HepG2 (cell line): Measurements from ENCODE around the gene FEV. TPM values are rescaled to one million over a fixed set of nuclear protein-coding genes. Genes with fewer than 3 reads are reported as not detected.

Source experiments
- GABPB1 ChIP-seq: IDR thresholded peaks from 2 replicates; pipeline ENCODE4 v1.6.1; 2016; ENCODE audit warnings: mild to moderate bottlenecking, missing genetic modification reagents, moderate library complexity, missing compliant biosample characterization
- MEIS1 ChIP-seq: sonication (generic); formaldehyde crosslinking; IDR thresholded peaks from 2 replicates; pipeline ENCODE4 v1.9.0; 2021; ENCODE audit warnings: mild to moderate bottlenecking, missing genetic modification reagents, moderate library complexity, borderline replicate concordance
- MIER2 ChIP-seq: IDR thresholded peaks from 2 replicates; pipeline ENCODE4 v1.6.1; 2016; ENCODE audit warnings: missing biosample characterization, missing genetic modification reagents
- STAG1 ChIP-seq: sonication (generic); formaldehyde crosslinking; IDR thresholded peaks from 2 replicates; pipeline ENCODE4 v1.4.0; 2020; ENCODE audit warnings: missing genetic modification reagents
- ZFP1 ChIP-seq: IDR thresholded peaks from 2 replicates; pipeline ENCODE4 v1.6.1; 2016
- ZNF274 ChIP-seq: sonication (generic); formaldehyde crosslinking; IDR thresholded peaks from 2 replicates; pipeline ENCODE4 v1.5.1; 2020; ENCODE audit warnings: mild to moderate bottlenecking, missing genetic modification reagents
- ZSCAN29 ChIP-seq: sonication (generic); formaldehyde crosslinking; conservative IDR thresholded peaks from 2 replicates; pipeline ENCODE4 v1.4.0; 2020; ENCODE audit warnings: mild to moderate bottlenecking, missing genetic modification reagents
- polyA plus RNA-seq, 8 experiments: library from polyadenylated mRNA; depleted of rRNA in 3 of 8; stranded (reverse) in 7 of 8; unstranded in 1 of 8; fragments of >200 nt; fragmentation: Illumina TruSeq in 4 of 8; extraction: Trizol in 4 of 8; gene quantifications; 2 replicates each; pipeline versions ENCODE4 v1.2.1 to v1.2.3, GENCODE V29; 2011 to 2016; ENCODE audit warnings: low read depth in 4 of 8, missing spikeins in 1 of 8, mixed read lengths in 1 of 8; ENCODE audit not compliant: insufficient read depth in 1 of 8
- total RNA-seq, 5 experiments: library from RNA; depleted of rRNA; stranded (reverse); fragments of >200 nt; fragmentation: Illumina TruSeq; extraction: Trizol; gene quantifications; 2 replicates each; pipeline ENCODE4 v1.2.3, GENCODE V29; 2016; ENCODE audit warnings: low read depth in 1 of 5
- TF ChIP-seq, protein P1 (sequence below): sonication (generic); formaldehyde crosslinking; IDR thresholded peaks from 2 replicates; pipeline ENCODE4 v1.4.0; 2020; ENCODE audit warnings: low read depth, mild to moderate bottlenecking, missing genetic modification reagents
- TF ChIP-seq, protein P2 (sequence below): sonication (generic); formaldehyde crosslinking; IDR thresholded peaks from 2 replicates; pipeline ENCODE4 v1.9.0; 2022; ENCODE audit warnings: low read depth, missing genetic modification reagents
- TF ChIP-seq, protein P3 (sequence below): sonication (generic); formaldehyde crosslinking; conservative IDR thresholded peaks from 2 replicates; pipeline ENCODE4 v1.4.0; 2020; ENCODE audit warnings: missing genetic modification reagents

The FEV gene
- total and polyA plus RNA-seq, 2 of the 13 experiments (the other 11 are each of a cell fraction or from before 2014, with no cell fraction given), result not detected

GRCh38 chr2:219029829-219030165, 44.8 kb upstream of the FEV start (continued):
- TF ChIP-seq, protein P1, sequence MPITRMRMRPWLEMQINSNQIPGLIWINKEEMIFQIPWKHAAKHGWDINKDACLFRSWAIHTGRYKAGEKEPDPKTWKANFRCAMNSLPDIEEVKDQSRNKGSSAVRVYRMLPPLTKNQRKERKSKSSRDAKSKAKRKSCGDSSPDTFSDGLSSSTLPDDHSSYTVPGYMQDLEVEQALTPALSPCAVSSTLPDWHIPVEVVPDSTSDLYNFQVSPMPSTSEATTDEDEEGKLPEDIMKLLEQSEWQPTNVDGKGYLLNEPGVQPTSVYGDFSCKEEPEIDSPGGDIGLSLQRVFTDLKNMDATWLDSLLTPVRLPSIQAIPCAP (CRISPR knock-in tag), result 0 out of 2 replicates have a peak, but pooled peaks have one; percentile 25
- TF ChIP-seq, protein P2, sequence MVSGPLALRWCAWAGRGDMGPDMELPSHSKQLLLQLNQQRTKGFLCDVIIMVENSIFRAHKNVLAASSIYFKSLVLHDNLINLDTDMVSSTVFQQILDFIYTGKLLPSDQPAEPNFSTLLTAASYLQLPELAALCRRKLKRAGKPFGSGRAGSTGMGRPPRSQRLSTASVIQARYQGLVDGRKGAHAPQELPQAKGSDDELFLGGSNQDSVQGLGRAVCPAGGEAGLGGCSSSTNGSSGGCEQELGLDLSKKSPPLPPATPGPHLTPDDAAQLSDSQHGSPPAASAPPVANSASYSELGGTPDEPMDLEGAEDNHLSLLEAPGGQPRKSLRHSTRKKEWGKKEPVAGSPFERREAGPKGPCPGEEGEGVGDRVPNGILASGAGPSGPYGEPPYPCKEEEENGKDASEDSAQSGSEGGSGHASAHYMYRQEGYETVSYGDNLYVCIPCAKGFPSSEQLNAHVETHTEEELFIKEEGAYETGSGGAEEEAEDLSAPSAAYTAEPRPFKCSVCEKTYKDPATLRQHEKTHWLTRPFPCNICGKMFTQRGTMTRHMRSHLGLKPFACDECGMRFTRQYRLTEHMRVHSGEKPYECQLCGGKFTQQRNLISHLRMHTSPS (CRISPR knock-in tag), result no peak
- TF ChIP-seq ZSCAN29 (0 out of 2 replicates have a peak, but pooled peaks have one; percentile 37), MIER2 (peak; percentile 82; the same call in 1 of the 2 replicates), GABPB1 (peak; percentile 54), ZNF274 (CRISPR knock-in tag) (peak; percentile 62; the same call in 1 of the 2 replicates), STAG1 (CRISPR knock-in tag) (peak; percentile 95), ZFP1 (0 out of 2 replicates have a peak, but pooled peaks have one; percentile 46), MEIS1 (no peak)
- TF ChIP-seq, protein P3, sequence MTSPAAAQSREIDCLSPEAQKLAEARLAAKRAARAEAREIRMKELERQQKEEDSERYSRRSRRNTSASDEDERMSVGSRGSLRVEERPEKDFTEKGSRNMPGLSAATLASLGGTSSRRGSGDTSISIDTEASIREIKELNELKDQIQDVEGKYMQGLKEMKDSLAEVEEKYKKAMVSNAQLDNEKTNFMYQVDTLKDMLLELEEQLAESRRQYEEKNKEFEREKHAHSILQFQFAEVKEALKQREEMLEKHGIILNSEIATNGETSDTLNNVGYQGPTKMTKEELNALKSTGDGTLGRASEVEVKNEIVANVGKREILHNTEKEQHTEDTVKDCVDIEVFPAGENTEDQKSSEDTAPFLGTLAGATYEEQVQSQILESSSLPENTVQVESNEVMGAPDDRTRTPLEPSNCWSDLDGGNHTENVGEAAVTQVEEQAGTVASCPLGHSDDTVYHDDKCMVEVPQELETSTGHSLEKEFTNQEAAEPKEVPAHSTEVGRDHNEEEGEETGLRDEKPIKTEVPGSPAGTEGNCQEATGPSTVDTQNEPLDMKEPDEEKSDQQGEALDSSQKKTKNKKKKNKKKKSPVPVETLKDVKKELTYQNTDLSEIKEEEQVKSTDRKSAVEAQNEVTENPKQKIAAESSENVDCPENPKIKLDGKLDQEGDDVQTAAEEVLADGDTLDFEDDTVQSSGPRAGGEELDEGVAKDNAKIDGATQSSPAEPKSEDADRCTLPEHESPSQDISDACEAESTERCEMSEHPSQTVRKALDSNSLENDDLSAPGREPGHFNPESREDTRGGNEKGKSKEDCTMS, result no peak
